HG02973 (cell line): ENCODE measurements around the gene PHF14.
"Not testable (repeated sequence)": the region's sequence is repeated elsewhere in the genome, so short reads cannot be mapped to it uniquely, and the experiment has no call there.

Source experiments
- ATAC-seq: cut with Tn5 transposase; IDR thresholded peaks from one replicate; pipeline ENCODE4 v1.9.1; 2021; ENCODE audit warnings: moderate library complexity; ENCODE audit not compliant: unreplicated experiment

PHF14 gene, protein sequence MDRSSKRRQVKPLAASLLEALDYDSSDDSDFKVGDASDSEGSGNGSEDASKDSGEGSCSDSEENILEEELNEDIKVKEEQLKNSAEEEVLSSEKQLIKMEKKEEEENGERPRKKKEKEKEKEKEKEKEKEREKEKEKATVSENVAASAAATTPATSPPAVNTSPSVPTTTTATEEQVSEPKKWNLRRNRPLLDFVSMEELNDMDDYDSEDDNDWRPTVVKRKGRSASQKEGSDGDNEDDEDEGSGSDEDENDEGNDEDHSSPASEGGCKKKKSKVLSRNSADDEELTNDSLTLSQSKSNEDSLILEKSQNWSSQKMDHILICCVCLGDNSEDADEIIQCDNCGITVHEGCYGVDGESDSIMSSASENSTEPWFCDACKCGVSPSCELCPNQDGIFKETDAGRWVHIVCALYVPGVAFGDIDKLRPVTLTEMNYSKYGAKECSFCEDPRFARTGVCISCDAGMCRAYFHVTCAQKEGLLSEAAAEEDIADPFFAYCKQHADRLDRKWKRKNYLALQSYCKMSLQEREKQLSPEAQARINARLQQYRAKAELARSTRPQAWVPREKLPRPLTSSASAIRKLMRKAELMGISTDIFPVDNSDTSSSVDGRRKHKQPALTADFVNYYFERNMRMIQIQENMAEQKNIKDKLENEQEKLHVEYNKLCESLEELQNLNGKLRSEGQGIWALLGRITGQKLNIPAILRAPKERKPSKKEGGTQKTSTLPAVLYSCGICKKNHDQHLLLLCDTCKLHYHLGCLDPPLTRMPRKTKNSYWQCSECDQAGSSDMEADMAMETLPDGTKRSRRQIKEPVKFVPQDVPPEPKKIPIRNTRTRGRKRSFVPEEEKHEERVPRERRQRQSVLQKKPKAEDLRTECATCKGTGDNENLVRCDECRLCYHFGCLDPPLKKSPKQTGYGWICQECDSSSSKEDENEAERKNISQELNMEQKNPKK

DNA sequence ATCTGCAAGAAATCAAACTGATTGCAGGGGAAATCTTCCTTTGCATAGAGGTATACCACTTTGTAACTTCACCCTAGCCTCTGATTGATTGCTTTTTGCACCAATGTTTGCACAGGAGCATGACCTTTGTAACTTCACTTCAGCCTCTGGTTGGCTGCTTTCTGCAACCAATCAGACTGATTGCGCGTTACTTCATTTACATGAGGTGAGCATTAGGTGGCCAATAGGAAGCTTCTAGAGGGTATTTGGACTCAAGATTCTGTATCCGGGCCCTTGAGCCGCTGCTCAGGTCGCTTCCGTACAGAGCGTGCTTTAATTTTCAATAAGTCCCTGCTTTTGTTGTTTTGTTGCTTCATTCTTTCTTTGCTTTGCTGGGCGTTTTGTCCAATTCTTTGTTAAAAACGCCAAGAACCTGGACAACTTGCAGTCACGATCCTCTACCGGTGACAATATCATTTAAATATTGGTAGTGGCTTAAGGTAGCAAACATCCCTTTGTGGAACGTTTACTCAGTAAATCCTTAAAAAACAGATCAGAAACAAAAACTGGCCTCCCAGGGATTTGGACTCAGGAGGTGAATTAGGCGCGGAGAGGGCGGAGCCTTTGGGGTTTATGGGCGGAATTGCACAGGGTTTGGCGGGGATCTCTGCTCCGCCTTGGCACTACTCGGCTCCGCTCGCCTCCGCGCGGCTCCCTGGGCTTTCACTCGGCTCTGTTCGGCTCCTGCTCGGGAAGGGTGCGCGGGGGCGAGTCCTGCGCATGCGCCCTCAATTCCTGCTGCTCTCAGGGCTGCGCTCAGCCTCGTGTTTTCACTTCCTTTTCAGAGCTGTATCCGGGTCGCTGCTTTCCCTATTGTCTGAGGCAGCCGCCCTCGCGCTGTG, at the start of gene PHF14:
PHF14 (plus strand) TSS at position 812 of the 881 bp plus-strand sequence. CDS start 452 bp downstream, outside the sequence.
- ATAC-seq = peak; percentile 98

DNA sequence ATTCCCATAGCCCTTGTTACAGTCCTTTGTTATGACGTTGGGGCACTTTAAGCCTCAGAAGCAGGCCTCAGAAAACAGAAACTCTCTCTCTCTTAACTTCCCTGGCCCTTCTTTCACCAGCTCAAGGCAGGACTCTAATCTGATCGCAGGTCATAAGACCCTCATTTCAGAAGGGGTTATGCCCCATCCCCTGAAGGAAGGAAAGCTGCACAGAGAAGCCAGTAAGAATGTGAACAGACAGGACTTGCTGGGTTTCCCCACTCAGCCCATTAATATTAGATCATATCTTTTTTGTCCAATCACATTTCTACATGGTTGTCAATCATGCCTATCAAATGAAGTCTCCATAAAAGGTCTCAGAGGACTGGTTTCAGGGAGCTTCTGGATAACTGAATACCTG, 49.3 kb upstream of the PHF14 start:
- ATAC-seq = no peak

- not testable (repeated sequence) for ATAC-seq
Measured at GRCh38 chr7:10928203-10928602, 45.5 kb upstream of the PHF14 start.

GRCh38 chr7:10930551-10930950, 43.1 kb upstream of the PHF14 start:
- ATAC-seq = no peak

- no peak for ATAC-seq
Measured at GRCh38 chr7:10931161-10931560, 42.5 kb upstream of the PHF14 start.

DNA sequence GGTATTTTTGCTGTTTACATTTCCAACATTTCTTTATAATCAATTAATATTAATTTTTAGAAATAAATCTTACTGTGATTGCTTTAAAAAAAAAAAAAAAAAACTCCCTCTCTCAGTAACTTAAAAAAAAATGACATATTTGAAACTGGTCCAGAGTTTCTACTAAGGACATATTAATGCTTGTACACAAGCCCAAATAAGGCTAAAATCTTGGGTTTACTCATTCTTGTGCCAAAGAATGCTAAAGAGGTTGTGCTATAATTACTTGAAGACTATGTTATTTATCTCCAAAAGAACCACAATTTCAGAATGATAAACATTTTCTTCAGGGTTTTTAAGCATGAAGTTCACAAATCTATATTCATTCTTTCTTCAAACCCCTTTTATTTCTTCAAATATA, 39.4 kb upstream of the PHF14 start:
- ATAC-seq = no peak

GRCh38 chr7:10939237-10939910, 34.3 kb upstream of the PHF14 start:
- ATAC-seq = peak; percentile 23

- peak; percentile 90 for ATAC-seq
Measured at GRCh38 chr7:10939911-10940703, 33.6 kb upstream of the PHF14 start.

GRCh38 chr7:10940704-10941355, 32.8 kb upstream of the PHF14 start:
- no peak for ATAC-seq

GRCh38 chr7:10950494-10950893, 23.2 kb upstream of the PHF14 start:
- no peak for ATAC-seq

DNA sequence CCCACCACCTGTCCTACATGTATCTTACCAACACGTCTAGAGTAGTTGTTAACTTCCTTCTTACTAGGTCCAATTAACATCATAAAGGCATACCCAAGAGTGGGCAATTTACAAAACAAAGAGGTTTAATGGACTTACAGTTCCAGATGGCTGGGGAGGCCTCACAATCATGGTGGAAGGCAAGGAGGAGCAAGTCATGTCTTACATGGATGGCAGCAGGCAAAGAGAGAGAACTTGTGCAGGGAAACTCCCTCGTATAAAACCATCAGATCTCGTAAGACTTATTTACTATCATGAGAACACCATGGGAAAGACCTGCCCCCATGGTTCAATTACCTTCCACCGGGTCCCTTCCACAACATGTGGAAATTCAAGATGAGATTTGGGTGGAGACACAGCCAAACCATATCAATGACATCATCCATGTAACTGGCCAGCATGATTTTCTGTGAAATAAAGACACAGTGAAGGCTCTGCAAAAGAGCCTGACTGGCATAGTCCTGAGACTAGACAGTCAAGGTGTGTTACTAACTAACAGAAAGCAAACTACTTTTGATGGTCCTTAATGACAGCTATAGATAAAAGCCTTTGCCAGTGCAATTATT, 22.6 kb upstream of the PHF14 start:
- not testable (repeated sequence) for ATAC-seq

DNA sequence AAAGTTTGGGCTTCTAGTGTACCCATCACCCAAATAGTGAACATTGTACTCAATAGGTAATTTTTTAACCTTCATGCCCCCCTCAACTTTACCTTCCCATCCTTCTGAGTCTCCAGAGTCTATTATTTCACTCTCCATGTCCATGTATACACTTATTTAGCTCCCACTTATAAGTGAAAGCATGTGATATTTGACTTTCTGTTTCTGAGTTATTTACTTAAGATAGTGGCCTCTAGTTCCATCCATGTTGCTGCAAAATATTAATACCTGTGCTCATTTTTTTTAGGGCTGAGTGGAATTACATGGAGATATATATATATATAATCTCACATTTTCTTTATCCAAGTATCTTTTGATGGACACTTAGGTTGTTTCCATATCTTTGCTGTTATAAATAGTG, 21.1 kb upstream of the PHF14 start:
- no peak for ATAC-seq

DNA sequence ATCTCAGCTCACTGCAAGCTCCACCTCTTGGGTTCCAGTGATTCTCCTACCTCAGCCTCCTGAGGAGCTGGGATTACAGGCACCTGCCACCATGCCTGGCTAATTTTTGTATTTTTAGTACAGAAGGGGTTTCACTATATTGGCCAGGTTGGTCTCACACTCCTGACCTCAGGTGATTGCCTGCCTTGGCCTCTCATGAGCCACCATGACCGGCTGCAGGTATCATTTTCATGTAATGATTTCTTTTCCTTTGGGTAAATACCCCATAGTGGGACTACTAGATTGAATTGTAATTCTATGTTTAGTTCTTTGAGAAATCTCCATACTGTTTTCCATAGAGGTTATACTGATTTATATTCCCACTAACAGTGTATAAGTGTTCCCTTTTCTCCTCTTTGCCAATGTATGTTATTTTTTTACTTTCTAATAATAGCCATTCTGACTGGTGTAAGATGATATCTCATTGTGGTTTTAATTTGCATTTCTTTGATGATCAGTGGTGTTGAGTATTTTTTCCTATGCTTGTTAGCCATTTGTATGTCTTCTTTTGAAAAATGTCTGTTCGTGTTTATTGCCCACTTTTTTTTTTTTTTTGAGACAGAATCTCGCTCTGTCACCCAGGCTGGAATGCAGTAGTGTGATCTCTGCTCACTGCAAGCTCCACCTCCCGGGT, 20.5 kb upstream of the PHF14 start:
- not testable (repeated sequence) for ATAC-seq

DNA sequence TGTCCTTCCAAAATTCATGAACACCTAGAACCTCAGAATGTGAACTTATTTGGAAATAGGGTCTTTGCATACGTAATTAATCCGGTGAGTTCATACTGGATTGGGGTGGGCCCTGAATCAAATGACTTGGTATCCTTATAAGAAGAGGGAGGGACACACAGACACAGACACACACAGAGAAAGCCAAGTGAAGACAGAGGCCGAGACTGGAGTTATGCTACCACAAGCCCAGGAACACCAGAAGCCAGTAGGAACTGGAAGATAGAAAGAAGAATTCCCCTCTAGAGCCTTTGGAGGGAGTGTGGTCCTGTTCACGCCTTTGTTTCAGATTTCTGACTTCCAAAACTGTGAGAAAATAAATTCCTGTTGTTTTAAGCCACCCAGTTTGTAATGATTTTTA, 17.1 kb upstream of the PHF14 start:
- ATAC-seq = no peak

GRCh38 chr7:10960242-10960641, 13.4 kb upstream of the PHF14 start:
- ATAC-seq = not testable (repeated sequence)

- ATAC-seq = not testable (repeated sequence)
Measured at GRCh38 chr7:10965016-10965415, 8.7 kb upstream of the PHF14 start.

- ATAC-seq = no peak
Measured at GRCh38 chr7:10972174-10972573, 1.5 kb upstream of the PHF14 start.
